WERI-Rb-1 (cell line): Measurements from ENCODE around the gene ZNF662.

Experiments
- DNase-seq: peaks from one replicate; pipeline ENCODE4 v3.0.0-alpha.2; 2020
- H3K27ac ChIP-seq: fragments of 250-450 bp; sonication (Bioruptor Pico); 2 replicates; pipeline ENCODE4 v1.5.1; 2020; ENCODE audit warnings: mild to moderate bottlenecking, moderate library complexity
- H3K27me3 ChIP-seq: fragments of 250-450 bp; sonication (Bioruptor Pico); 2 replicates; pipeline ENCODE4 v1.5.1; 2021; ENCODE audit warnings: mild to moderate bottlenecking, low read depth, moderate library complexity; ENCODE audit not compliant: insufficient read depth, severe bottlenecking
- H3K36me3 ChIP-seq: fragments of 250-450 bp; sonication (Bioruptor Pico); 2 replicates; pipeline ENCODE4 v1.5.1; 2020; ENCODE audit warnings: mild to moderate bottlenecking, moderate library complexity
- H3K4me3 ChIP-seq: 2 replicates; pipeline ENCODE4 v1.5.1; 2011; ENCODE audit warnings: low read depth, mild to moderate bottlenecking, control low read depth, low read length
- H3K9me3 ChIP-seq: fragments of 250-450 bp; sonication (Bioruptor Pico); 2 replicates; pipeline ENCODE4 v1.5.1; 2021; ENCODE audit warnings: mild to moderate bottlenecking, moderate library complexity; ENCODE audit not compliant: severe bottlenecking
- TF ChIP-seq, protein P1 (sequence below): IDR thresholded peaks from 2 replicates; pipeline ENCODE4 v1.5.1; 2011; ENCODE audit warnings: low read depth, mild to moderate bottlenecking, control low read depth, inconsistent platforms, low read length

Gene ZNF662

DNA sequence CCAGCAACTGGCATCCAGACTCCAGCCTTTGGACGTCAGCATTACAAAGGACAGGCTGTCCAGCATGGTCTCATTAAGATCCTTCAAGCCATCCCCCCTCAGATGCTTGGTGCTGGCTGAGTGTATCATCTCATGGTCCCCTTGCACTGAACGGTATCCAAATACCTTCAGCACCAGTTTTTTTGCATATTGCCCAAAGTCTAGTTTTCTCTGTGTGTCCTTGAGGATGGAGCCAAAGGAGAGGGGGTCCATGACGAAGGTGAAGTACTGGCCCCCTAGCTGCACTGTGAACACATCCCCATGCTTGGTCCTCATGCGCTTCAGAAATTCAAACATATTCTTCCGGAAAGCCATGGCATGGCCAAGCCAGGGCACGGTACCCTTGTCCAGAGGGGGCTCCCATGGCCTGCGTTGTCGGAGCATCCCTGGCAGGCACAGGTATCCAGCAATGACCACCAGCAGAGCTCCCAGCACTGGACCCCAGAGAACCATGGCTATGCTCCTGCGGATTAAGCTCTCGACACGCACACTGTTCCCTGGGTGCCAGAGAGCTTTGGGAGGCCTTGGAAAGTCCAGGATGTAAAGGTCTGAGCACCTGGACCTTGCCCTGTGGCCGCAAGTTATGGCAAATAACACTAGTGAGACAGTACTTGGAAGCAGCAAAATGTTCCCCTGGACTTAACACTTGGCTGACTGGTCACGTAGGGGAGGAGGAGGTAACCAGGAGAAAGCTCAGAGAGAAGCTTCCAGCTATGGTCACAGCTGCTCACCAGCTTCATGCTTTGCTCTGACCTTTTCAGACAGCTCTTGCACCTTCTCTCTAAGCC lies 30.4 kb upstream of the ZNF662 start, which contains the start of gene CYP8B1:
TSS of gene CYP8B1 (minus strand) at position 555 of the 827 bp plus-strand sequence. CDS start at position 492, 63 bp downstream.
- TF ChIP-seq, protein P1, sequence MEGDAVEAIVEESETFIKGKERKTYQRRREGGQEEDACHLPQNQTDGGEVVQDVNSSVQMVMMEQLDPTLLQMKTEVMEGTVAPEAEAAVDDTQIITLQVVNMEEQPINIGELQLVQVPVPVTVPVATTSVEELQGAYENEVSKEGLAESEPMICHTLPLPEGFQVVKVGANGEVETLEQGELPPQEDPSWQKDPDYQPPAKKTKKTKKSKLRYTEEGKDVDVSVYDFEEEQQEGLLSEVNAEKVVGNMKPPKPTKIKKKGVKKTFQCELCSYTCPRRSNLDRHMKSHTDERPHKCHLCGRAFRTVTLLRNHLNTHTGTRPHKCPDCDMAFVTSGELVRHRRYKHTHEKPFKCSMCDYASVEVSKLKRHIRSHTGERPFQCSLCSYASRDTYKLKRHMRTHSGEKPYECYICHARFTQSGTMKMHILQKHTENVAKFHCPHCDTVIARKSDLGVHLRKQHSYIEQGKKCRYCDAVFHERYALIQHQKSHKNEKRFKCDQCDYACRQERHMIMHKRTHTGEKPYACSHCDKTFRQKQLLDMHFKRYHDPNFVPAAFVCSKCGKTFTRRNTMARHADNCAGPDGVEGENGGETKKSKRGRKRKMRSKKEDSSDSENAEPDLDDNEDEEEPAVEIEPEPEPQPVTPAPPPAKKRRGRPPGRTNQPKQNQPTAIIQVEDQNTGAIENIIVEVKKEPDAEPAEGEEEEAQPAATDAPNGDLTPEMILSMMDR: no peak
- H3K9me3 ChIP-seq: no peaks in the 10 kb centered on the region
- no peak for DNase-seq
- no peak within 1 kb of the TSS for H3K4me3 ChIP-seq
- no peaks in the 10 kb centered on the region for H3K27me3 ChIP-seq
- no peaks in the 10 kb centered on the region for H3K36me3 ChIP-seq
- no peak within 1 kb of the TSS for H3K27ac ChIP-seq

DNA sequence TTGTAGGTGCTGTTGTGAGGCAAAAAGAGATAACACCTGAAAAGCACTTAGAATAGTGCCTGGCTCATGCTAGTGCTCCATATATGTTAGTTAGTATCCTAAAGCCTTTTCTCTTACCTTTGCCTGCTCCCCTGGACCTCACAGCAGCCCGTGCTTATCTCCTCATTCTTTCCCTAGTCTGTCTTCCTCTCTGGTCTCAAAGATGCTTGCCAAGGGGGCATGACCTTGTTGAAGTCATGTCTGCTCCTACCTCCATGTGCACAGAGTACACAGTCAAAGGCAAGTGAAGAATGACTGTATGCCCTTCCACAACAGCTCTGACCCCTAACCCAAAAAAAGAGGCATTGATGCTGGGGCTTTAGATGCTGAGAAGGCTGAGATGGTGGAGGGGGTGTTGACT lies 29.5 kb upstream of the ZNF662 start:
- Histone ChIP-seq H3K27me3 (no peaks in the 10 kb centered on the region), H3K27ac (no peak overlapping the region), H3K4me3 (no peak overlapping the region), H3K36me3 (no peaks in the 10 kb centered on the region), H3K9me3 (no peaks in the 10 kb centered on the region)
- no peak for DNase-seq
- TF ChIP-seq, protein P1: no peak

DNA sequence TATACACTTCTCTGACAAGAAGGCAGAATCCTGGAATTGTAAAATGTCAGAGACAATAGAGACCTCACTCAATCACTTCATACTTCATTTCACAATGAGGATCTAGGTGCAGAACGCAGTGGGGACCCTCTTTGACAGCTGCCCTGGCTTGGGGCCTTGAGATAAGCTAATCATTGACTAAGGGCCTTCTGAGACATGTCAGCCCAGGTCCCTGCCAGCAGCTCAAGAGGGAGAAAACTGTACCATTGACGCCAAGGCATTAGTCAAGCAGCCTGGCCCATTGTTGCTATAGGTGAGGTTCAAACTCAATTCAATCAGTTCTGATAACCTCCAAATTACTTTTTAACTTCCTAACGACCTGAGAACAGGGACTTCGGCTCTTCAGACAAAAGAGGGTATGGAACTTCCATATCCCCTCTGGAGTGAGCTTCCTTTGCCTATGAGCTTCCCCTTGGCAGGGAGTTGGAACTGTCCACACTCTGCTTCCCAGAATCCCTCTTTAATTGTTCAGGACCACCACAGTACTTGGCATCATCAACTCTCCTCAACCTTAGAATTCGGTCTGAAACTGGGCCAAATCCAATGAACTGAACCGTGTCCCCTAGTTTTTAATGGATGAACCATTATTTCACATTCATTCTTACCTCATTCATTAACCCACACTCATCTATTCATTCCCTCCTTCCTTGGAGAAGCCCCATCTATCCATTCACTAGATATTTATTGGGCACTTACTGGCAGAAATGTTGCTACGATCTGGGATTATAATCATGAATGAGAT lies 28.8 kb upstream of the ZNF662 start:
- Histone ChIP-seq H3K36me3 (no peaks in the 10 kb centered on the region), H3K4me3 (no peak overlapping the region), H3K27ac (no peak overlapping the region), H3K27me3 (no peaks in the 10 kb centered on the region), H3K9me3 (no peaks in the 10 kb centered on the region)
- TF ChIP-seq, protein P1: no peak
- no peak for DNase-seq

DNA sequence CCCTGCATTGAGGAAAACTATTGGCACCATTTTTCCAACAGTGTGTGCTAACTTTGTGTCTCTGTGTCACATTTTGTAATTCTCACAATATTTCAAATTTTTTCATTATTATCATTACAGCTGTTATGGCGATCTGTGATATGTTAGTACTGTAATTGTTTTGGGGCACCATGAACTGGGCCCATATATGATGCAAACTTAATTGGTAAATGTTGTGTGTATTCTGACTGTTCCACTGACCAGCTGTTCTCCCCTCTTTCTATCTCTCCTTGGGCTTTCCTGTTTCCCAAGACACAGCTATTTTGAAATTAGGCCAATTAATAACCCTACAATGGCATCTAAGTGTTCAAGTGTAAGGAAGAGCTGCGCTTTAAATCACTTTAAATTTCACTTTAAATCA lies 28.1 kb upstream of the ZNF662 start:
- Histone ChIP-seq H3K27me3 (no peaks in the 10 kb centered on the region), H3K4me3 (no peak overlapping the region), H3K36me3 (no peaks in the 10 kb centered on the region), H3K27ac (no peak overlapping the region), H3K9me3 (no peaks in the 10 kb centered on the region)
- no peak for DNase-seq
- TF ChIP-seq, protein P1: no peak

DNA sequence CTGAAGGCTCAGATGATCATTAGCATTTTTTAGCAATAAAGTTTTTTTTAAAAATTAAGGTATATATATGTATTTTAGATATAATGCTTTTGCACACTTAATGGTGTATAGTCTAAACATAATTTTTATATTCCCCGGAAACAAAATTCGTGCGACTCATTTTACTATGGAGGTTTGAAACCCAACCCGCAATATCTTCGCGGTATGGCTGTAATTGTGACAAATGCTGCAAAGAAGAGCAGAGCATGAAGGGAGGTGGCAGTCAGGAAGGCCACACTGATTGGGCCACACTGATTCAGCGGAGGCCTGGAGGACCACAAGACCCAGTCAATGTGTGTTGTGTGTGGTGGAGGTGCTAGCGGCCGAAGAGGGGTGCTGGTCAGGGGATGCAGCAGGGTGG lies 25.8 kb upstream of the ZNF662 start:
- no peak for DNase-seq
- H3K27ac ChIP-seq: no peak overlapping the region
- TF ChIP-seq, protein P1: no peak
- peak overlapping the region; percentile 68 for H3K4me3 ChIP-seq
- H3K9me3 ChIP-seq: no peaks in the 10 kb centered on the region
- H3K36me3 ChIP-seq: no peaks in the 10 kb centered on the region
- no peaks in the 10 kb centered on the region for H3K27me3 ChIP-seq
